ENCODE results near the gene GRM8.

The GRM8 gene

GRCh38 chr7:126750207-126750911 is 502.4 kb downstream of the GRM8 start:
- no peak for DNase-seq (ENCODE audit: low read depth in 4 of 4, low spot score in 1 of 4)

GRCh38 chr7:126728967-126729366 is 523.8 kb downstream of the GRM8 start:
- DNase-seq (ENCODE audit: low read depth in 4 of 4, low spot score in 1 of 4): no peak

GRCh38 chr7:126727930-126728391 is 524.8 kb downstream of the GRM8 start:
- DNase-seq (ENCODE audit: low read depth in 4 of 4, low spot score in 1 of 4): no peak

- no peak for DNase-seq (ENCODE audit: low read depth in 4 of 4, low spot score in 1 of 4)
Observed at GRCh38 chr7:126723966-126724544, 528.7 kb downstream of the GRM8 start.

GRCh38 chr7:126720232-126720631 is 532.5 kb downstream of the GRM8 start:
- DNase-seq (ENCODE audit: low read depth in 4 of 4, low spot score in 1 of 4): no peak

GRCh38 chr7:126718419-126718818 is 534.3 kb downstream of the GRM8 start:
- no peak for DNase-seq (ENCODE audit: low read depth in 4 of 4, low spot score in 1 of 4)

- DNase-seq (ENCODE audit: low read depth in 4 of 4, low spot score in 1 of 4): no peak
Observed at GRCh38 chr7:126716321-126716720, 536.4 kb downstream of the GRM8 start.

GRCh38 chr7:126715076-126715475 is 537.7 kb downstream of the GRM8 start:
- no peak for DNase-seq (ENCODE audit: low read depth in 4 of 4, low spot score in 1 of 4)

- no peak for DNase-seq (ENCODE audit: low read depth in 4 of 4, low spot score in 1 of 4)
Observed at GRCh38 chr7:126702242-126703016, 550.3 kb downstream of the GRM8 start.

- peak in 2 of 4 experiments; percentile 18 to 30 for DNase-seq (ENCODE audit: low read depth in 4 of 4, low spot score in 1 of 4)
Observed at GRCh38 chr7:126700807-126701604, 551.7 kb downstream of the GRM8 start.

GRCh38 chr7:126699707-126700106 is 553.0 kb downstream of the GRM8 start:
- DNase-seq (ENCODE audit: low read depth in 4 of 4, low spot score in 1 of 4): no peak

GRCh38 chr7:126698909-126699308 is 553.8 kb downstream of the GRM8 start:
- no peak for DNase-seq (ENCODE audit: low read depth in 4 of 4, low spot score in 1 of 4)

GRCh38 chr7:126698446-126698845 is 554.3 kb downstream of the GRM8 start:
- DNase-seq (ENCODE audit: low read depth in 4 of 4, low spot score in 1 of 4): no peak

GRCh38 chr7:126696256-126697038 is 556.3 kb downstream of the GRM8 start:
- no peak for DNase-seq (ENCODE audit: low read depth in 4 of 4, low spot score in 1 of 4)

GRCh38 chr7:126690848-126691751 is 561.6 kb downstream of the GRM8 start:
- DNase-seq (ENCODE audit: low read depth in 4 of 4, low spot score in 1 of 4): no peak

GRCh38 chr7:126690104-126690503 is 562.6 kb downstream of the GRM8 start:
- no peak for DNase-seq (ENCODE audit: low read depth in 4 of 4, low spot score in 1 of 4)

GRCh38 chr7:126689037-126689436 is 563.7 kb downstream of the GRM8 start:
- DNase-seq (ENCODE audit: low read depth in 4 of 4, low spot score in 1 of 4): no peak

- DNase-seq (ENCODE audit: low read depth in 4 of 4, low spot score in 1 of 4): no peak
Observed at GRCh38 chr7:126686474-126686873, 566.3 kb downstream of the GRM8 start.

GRCh38 chr7:126685596-126685995 is 567.1 kb downstream of the GRM8 start:
- DNase-seq (ENCODE audit: low read depth in 4 of 4, low spot score in 1 of 4): no peak
